CD14-positive monocyte (primary cell): Measurements from ENCODE around the gene SLC24A3. TPM values are rescaled to one million over a fixed set of nuclear protein-coding genes. Genes with fewer than 3 reads are reported as not detected.
A peak's percentile ranks its signal among the peaks of the same experiment; 100 is the strongest.

Source experiments
- DNase-seq, 3 donors: peaks; one replicate each; pipeline ENCODE4 v3.0.0-alpha.2; 2011 to 2022
- H2AFZ ChIP-seq: 2 replicates; pipeline ENCODE4 v1.6.0; 2012; ENCODE audit warnings: mild to moderate bottlenecking, low read depth, low read length, inconsistent platforms; ENCODE audit not compliant: insufficient read depth, poor library complexity, severe bottlenecking
- H3K27ac ChIP-seq, 2 donors: 1 replicate in 1 of 2; 2 replicates in 1 of 2; pipeline ENCODE4 v1.5.1; 2012 to 2013; ENCODE audit warnings: low read length in 2 of 2, control low read depth in 1 of 2, inconsistent platforms in 1 of 2, low read depth in 1 of 2, mild to moderate bottlenecking in 1 of 2
- H3K27me3 ChIP-seq, 2 donors: one replicate each; pipeline versions ENCODE4 v1.6.0 to v1.6.1; 2011 to 2013; ENCODE audit warnings: low read length in 2 of 2; ENCODE audit not compliant: control insufficient read depth in 2 of 2, insufficient read depth in 2 of 2
- H3K36me3 ChIP-seq, 2 donors: replicated peaks in 1 of 2; 1 replicate in 1 of 2; 2 replicates in 1 of 2; pipeline versions ENCODE4 v1.5.1 to v1.6.1; 2012 to 2013; ENCODE audit warnings: low read length in 2 of 2, control low read depth in 1 of 2, inconsistent platforms in 1 of 2, mild to moderate bottlenecking in 1 of 2; ENCODE audit not compliant: insufficient read depth in 2 of 2, control insufficient read depth in 1 of 2
- H3K4me1 ChIP-seq, 2 donors: 1 replicate in 1 of 2; 2 replicates in 1 of 2; pipeline versions ENCODE4 v1.5.1 to v1.6.1; 2012 to 2013; ENCODE audit warnings: low read length in 2 of 2, control low read depth in 1 of 2, inconsistent platforms in 1 of 2, mild to moderate bottlenecking in 1 of 2, moderate library complexity in 1 of 2; ENCODE audit not compliant: insufficient read depth in 2 of 2, control insufficient read depth in 1 of 2
- H3K4me2 ChIP-seq: replicated peaks from 2 replicates; pipeline ENCODE3; 2012; ENCODE audit warnings: low read length, moderate library complexity, mild to moderate bottlenecking; ENCODE audit not compliant: poor library complexity, severe bottlenecking; ENCODE audit errors: extremely low read depth
- H3K4me3 ChIP-seq, 3 experiments: fragments of 200-600 bp in 1 of 3; sonication (generic) in 1 of 3; replicated peaks in 1 of 3; 1 replicate in 2 of 3; 2 replicates in 1 of 3; pipeline ENCODE4 v1.5.1; 2011 to 2013; ENCODE audit warnings: low read length in 3 of 3, mild to moderate bottlenecking in 3 of 3, control low read depth in 2 of 3, low read depth in 2 of 3, inconsistent platforms in 1 of 3, moderate library complexity in 1 of 3
- H3K79me2 ChIP-seq: 2 replicates; pipeline ENCODE4 v1.6.0; 2012; ENCODE audit warnings: mild to moderate bottlenecking, control low read depth, inconsistent platforms, low read length, moderate library complexity; ENCODE audit not compliant: insufficient read depth
- H3K9ac ChIP-seq: 2 replicates; pipeline ENCODE4 v1.6.0; 2017; ENCODE audit warnings: low read length, mild to moderate bottlenecking; ENCODE audit not compliant: insufficient read depth, poor library complexity, severe bottlenecking
- H3K9me3 ChIP-seq, 2 donors: replicated peaks in 1 of 2; 1 replicate in 1 of 2; 2 replicates in 1 of 2; pipeline versions ENCODE4 v1.5.1 to v1.6.1; 2012 to 2013; ENCODE audit warnings: low read length in 2 of 2, control low read depth in 1 of 2; ENCODE audit not compliant: control insufficient read depth in 1 of 2, insufficient read depth in 1 of 2
- H4K20me1 ChIP-seq: 2 replicates; pipeline ENCODE4 v1.6.0; 2012; ENCODE audit warnings: mild to moderate bottlenecking, low read length, control low read depth, moderate library complexity; ENCODE audit not compliant: insufficient read depth
- H3K27ac Mint-ChIP-seq, 7 donors: one replicate each; pipeline ENCODE4 v1.8.0; 2020; ENCODE audit warnings: mild to moderate bottlenecking in 7 of 7, mixed read lengths in 7 of 7, moderate library complexity in 6 of 7, inconsistent platforms in 2 of 7
- H3K27me3 Mint-ChIP-seq, 3 donors: one replicate each; pipeline ENCODE4 v1.8.0; 2021 to 2022; ENCODE audit warnings: low read depth in 3 of 3, mild to moderate bottlenecking in 3 of 3, mixed read lengths in 3 of 3, moderate library complexity in 3 of 3, inconsistent platforms in 1 of 3
- H3K36me3 Mint-ChIP-seq, 2 donors: one replicate each; pipeline ENCODE4 v1.8.0; 2020; ENCODE audit warnings: mixed read lengths in 2 of 2, inconsistent platforms in 1 of 2, mild to moderate bottlenecking in 1 of 2
- H3K4me1 Mint-ChIP-seq: one replicate; pipeline ENCODE4 v1.8.0; 2020; ENCODE audit warnings: mild to moderate bottlenecking, mixed read lengths
- H3K4me3 Mint-ChIP-seq, 2 donors: one replicate each; pipeline ENCODE4 v1.8.0; 2020; ENCODE audit warnings: mild to moderate bottlenecking in 2 of 2, mixed read lengths in 2 of 2, moderate library complexity in 1 of 2
- H3K9me3 Mint-ChIP-seq, 7 donors: one replicate each; pipeline ENCODE4 v1.8.0; 2020 to 2022; ENCODE audit warnings: mixed read lengths in 7 of 7, mild to moderate bottlenecking in 6 of 7, moderate library complexity in 6 of 7, inconsistent platforms in 2 of 7
- CTCF ChIP-seq: fragments of 200-600 bp; IDR thresholded peaks from one replicate; pipeline ENCODE4 v1.8.0; 2022; ENCODE audit warnings: antibody characterized with exemption, mild to moderate bottlenecking
- WGBS: methylation state at CpG from one replicate; pipeline ENCODE4 v1.1.5; 2013; ENCODE audit warnings: missing lambda C conversion rate; ENCODE audit not compliant: insufficient coverage; 5-methylcytosine and 5-hydroxymethylcytosine counted together
- intact Hi-C, 2 donors: fragments of 100-400 bp; cut with micrococcal nuclease; formaldehyde crosslinking; loops; one replicate each; pipeline versions ENCODE4 v1.15.0 to v1.15.1; 2023
- polyA plus RNA-seq, 3 donors: library from polyadenylated mRNA; depleted of rRNA in 1 of 3; unstranded in 2 of 3; stranded (reverse) in 1 of 3; fragments of 300-500 nt in 2 of 3; fragments of >200 nt in 1 of 3; fragmentation: Illumina TruSeq in 2 of 3; gene quantifications; 1 replicate in 2 of 3; 2 replicates in 1 of 3; pipeline ENCODE4 v1.2.3, GENCODE V29; 2012 to 2021

Gene SLC24A3
- polyA plus RNA-seq, 3 donors: 0.04 to 0.08 TPM; not detected in 1

GRCh38 chr20:19260412-19261090 is 48.1 kb downstream of the SLC24A3 start:
- Mint-ChIP-seq H3K27ac (peak overlapping the region in 5 of 7 donors; percentile 33 to 73 (median 60)), H3K9me3 (peaks cover 0 to 2% (median 0%) of the 10 kb centered on the region in 7 donors), H3K4me3 (peak overlapping the region; percentile 31 to 78), H3K4me1 (peaks cover 35% of the 10 kb centered on the region), H3K36me3 (no peaks in the 10 kb centered on the region), H3K27me3 (peaks cover 0 to 2% (median 0%) of the 10 kb centered on the region in 3 donors)
- intact Hi-C loops: no loop called here
- no peak for TF ChIP-seq CTCF
- H3K27ac ChIP-seq: peak overlapping the region in 1 of 2 donors; percentile 46
- H3K4me1 ChIP-seq: peaks cover 22 to 31% of the 10 kb centered on the region in 2 donors
- H3K4me2 ChIP-seq: peak overlapping the region; percentile 27
- peak; percentile 61 to 89 (median 76) for DNase-seq
- no peak overlapping the region for H3K9ac ChIP-seq
- no peak overlapping the region for H3K4me3 ChIP-seq
- WGBS: 44% methylated on average over 8 of the region's 9 CpGs
- no peaks in the 10 kb centered on the region for H3K27me3 ChIP-seq
- no peaks in the 10 kb centered on the region for H3K9me3 ChIP-seq
- peak overlapping the region; percentile 58 for H2AFZ ChIP-seq
- H3K79me2 ChIP-seq: no peaks in the 10 kb centered on the region
- H4K20me1 ChIP-seq: no peaks in the 10 kb centered on the region
- no peaks in the 10 kb centered on the region for H3K36me3 ChIP-seq

- Mint-ChIP-seq H3K4me1 (peaks cover 24% of the 10 kb centered on the region), H3K36me3 (no peaks in the 10 kb centered on the region), H3K27ac (peak overlapping the region in 1 of 7 donors; percentile 59), H3K9me3 (peaks cover 0 to 2% (median 0%) of the 10 kb centered on the region in 7 donors), H3K27me3 (peaks cover 0 to 2% (median 0%) of the 10 kb centered on the region in 3 donors), H3K4me3 (no peak overlapping the region)
- Histone ChIP-seq H2AFZ (no peak overlapping the region), H3K4me1 (peaks cover 13 to 17% of the 10 kb centered on the region in 2 donors), H3K27me3 (no peaks in the 10 kb centered on the region), H3K4me3 (no peak overlapping the region), H4K20me1 (no peaks in the 10 kb centered on the region), H3K9me3 (no peaks in the 10 kb centered on the region), H3K36me3 (no peaks in the 10 kb centered on the region), H3K9ac (no peak overlapping the region), H3K79me2 (no peaks in the 10 kb centered on the region), H3K4me2 (no peak overlapping the region), H3K27ac (no peak overlapping the region)
- no peak for TF ChIP-seq CTCF
- DNase-seq: no peak
- 100% methylated on average over 3 of the region's 7 CpGs for WGBS
- intact Hi-C loops: no loop called here
These were observed 51.7 kb downstream of the SLC24A3 start for GRCh38 chr20:19264191-19264590.
